Lung microvascular endothelial cell (primary cell): ENCODE results near the gene CDCA3. TPM values are rescaled to one million over a fixed set of nuclear protein-coding genes. Genes with fewer than 3 reads are reported as not detected.
A peak's percentile ranks its signal among the peaks of the same experiment; 100 is the strongest.
"Not testable (repeated sequence)": the region's sequence is repeated elsewhere in the genome, so short reads cannot be mapped to it uniquely, and the experiment has no call there.

Experiments used
- DNase-seq, 2 donors: peaks; one replicate each; pipeline versions ENCODE4 v3.0.0 to v3.0.0-alpha.2; 2010; ENCODE audit warnings: low read depth in 2 of 2
- total RNA-seq: library from RNA; depleted of rRNA; stranded (reverse); fragments of >200 nt; gene quantifications from 2 replicates; pipeline ENCODE4 v1.2.1, GENCODE V29; 2014

CDCA3 gene
- total RNA-seq: 3.4 and 8.9 TPM in 2 replicates

DNA sequence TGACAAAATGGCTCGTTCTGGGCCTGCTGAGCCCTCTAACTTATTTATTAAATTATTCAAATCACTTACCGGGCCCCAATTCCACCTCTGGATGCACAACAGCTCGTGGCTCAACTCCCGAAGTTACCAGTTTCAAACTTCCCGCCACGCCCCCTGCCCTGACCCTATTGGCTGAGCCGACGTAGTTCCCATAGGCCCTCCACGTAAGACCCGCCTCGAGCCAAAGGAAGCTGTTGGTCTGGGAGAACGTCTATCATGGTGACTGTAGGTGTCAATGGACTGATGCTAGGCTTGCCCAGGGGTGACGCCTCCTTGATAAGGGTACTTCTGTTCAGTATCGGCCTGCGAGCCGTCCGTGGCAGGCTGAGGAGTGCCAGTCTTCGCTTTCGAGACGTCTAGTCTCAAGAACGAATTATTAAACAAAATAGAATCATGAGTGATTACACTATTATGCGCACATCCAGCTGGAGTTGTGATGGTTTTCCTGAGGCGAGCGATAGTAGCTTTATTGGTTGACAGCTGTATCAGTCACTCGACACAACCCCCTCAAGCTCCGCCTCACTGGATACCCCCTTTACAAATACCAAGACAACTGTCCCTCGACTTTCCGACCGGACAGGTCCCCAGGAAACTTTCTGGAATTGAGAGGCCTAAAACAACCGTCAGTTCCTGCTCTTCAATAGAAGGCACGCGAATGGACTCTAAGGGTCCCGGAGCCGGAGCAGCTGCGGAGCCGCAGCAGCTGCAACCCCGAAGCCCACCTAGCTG is at the start of gene CDCA3:
TSS of gene CDCA3 (minus strand) at position 134 of the 768 bp plus-strand sequence. CDS start 334 bp downstream, outside the sequence.
- peak; percentile 99 for DNase-seq

DNA sequence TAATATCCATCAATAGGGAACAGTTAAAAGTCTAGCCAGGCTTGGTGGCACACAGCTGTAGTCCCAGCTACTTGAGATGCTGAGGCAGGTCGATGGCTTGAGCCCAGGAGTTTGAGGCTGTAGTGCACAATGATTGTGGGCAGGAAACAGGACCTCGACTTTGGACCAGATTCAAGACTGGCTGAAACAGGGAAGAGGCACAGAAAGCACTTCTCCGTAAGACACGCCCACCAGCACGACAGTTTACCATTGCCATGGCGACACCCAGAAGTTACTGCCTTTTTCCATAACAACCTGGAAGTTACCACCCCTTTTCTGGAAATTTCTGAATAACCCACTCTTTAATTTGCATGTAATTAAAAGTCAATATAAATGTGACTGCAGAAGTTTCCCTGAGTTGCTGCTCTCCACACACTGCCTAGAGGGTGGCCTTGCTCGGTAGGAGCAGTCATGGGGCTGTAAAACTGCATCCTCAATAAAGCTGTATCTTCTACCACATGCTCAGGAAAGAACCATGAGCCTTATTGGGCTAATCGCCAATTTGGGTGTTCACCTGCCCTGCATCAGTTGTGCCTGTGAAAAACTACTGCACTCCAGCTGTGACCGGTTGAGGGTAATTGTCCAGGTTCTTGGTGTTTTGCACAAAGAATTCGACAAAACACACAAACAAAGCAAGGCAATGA is 48.9 kb upstream of the CDCA3 start:
- DNase-seq: peak; percentile 86 to 89

DNA sequence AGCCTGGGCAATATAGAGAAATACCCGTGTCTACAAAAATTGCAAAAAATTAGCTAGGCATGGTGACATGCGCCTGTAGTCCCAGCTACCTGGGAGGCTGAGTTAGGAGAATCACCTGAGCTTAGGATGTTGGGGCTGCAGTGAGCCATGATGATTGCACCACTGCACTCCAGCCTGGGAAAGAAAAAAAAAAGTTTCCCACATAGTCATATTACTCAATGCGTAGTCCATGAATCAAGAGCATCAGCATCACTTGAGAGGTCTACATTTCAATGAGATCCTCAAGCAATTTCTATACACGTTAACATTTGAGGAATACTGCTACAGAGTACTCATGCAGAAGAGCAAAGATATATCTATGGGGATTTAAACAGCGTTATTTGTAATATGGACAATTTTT is 48.3 kb upstream of the CDCA3 start:
- DNase-seq: no peak

DNA sequence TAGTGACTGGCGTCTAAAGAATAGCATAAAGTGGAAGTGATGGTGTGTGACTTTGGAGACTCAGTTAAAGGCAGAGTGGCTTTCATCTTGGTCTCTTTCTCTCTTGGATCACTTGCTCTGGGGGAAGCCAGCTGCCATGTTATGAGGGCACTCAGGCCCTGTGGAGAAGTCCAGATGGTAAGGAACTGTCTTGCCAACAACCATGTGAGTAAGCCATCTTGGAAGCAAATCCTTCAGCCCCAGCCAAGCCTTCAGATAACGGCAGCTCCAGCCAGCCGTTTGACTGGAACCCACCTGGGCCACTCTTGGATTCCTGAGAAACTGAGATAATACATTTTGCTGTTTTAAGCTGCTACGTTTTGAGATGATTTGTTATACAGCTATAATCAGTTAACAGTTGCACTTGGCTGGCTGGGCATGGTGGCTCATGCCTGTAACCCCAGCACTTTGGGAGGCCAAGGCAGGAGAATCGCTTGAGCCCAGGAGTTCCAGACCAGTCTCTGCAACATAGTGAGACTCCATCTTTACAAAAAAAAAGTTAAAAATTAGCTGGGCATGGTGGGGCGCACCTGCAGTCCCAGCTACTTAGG is 45.9 kb upstream of the CDCA3 start:
- no peak for DNase-seq

DNA sequence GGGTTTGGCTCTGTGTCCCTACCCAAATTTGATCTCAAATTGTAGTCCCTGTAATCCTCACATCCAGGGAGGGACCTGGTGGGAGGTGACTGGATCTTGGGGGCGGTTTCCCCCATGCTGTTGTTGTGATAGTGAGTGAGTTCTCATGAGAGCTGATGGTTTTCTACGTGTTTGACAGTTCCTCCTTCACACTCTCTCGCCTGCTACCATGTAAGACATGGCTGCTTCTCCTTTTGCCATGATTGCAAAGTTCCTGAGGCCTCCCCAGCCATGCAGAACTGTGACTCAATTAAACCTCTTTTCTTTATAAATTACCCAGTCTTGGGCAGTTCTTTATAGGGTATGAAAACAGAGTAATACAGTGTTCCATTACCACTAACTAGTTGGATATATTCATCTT is 43.2 kb upstream of the CDCA3 start:
- no peak for DNase-seq

DNA sequence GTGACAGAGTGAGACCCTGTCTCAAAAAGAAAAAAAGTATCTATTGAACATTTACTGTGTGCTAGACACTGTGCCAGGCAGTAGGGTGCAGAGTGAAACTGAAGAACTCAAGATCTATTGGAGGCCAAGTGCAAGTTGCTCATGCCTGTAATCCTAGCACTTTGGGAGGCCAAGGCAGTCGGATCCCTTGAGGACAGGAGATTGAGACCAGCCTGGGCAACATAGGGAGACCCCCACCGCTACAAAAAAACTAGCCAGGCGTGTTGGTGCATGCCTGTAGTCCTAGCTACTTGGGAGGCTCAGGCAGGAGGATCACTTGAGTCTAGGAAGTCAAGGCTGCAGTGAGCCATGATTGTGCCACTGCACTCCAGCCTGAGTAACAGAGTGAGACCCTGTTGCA is 41.6 kb upstream of the CDCA3 start:
- not testable (repeated sequence) for DNase-seq

DNA sequence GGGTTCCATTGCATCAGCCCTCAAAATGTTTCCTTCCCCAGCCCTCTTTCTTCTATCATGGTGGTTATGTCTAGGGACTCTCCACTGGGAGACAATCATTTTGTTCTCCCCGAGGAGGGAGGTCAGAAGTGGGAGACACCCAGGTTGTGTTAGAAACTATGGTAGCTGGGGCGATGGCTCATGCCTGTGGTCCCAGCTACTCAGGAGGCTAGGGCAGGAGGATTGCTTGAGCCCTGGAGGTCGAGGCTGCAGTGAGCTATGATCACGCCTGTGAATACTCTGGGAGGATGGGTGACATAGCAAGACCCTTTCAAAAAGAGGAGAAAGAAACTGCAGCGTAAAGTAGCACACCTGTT is 40.5 kb upstream of the CDCA3 start:
- no peak for DNase-seq

DNA sequence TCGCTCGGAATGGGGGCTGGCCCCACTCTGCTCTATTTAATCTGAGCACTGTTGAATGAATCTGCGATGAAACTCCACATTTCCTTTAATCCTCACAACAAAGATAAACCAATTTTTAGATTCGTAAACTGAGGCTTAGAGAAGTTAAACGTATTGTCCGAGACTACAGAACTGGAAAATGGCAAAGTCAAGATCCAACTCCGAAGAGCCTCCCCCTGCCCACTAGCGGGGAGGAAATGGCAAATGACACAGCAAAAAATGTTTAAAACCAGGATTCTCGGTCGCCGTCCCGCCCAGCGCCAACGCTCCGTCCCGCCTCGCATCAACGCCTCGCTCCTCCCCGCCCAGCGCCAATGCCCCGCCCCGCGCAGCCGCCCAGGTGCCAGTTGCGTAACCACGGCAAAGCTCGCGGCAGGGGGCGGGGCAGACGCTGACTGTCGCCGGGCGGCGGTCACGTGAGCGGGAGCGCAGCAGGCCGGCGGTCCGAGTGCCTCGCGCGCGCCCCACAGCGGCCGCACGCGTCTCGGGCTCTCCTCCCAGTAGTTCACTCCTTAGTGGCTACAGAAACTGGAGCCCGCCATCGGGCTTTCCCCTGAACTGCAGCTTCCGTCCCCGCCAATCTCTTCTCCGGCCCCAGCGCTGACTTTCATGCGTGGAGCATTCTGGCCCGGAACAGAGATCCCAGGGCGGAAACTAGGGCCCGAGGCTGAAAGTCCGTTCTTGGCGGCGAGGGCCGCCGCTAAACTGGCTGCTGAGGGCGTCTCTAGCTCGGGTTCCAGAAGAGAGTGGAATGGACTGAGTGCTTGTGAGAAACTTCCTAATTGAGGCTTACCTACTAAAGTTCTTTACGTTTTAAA is 39.9 kb upstream of the CDCA3 start:
- DNase-seq: peak; percentile 98 to 99

DNA sequence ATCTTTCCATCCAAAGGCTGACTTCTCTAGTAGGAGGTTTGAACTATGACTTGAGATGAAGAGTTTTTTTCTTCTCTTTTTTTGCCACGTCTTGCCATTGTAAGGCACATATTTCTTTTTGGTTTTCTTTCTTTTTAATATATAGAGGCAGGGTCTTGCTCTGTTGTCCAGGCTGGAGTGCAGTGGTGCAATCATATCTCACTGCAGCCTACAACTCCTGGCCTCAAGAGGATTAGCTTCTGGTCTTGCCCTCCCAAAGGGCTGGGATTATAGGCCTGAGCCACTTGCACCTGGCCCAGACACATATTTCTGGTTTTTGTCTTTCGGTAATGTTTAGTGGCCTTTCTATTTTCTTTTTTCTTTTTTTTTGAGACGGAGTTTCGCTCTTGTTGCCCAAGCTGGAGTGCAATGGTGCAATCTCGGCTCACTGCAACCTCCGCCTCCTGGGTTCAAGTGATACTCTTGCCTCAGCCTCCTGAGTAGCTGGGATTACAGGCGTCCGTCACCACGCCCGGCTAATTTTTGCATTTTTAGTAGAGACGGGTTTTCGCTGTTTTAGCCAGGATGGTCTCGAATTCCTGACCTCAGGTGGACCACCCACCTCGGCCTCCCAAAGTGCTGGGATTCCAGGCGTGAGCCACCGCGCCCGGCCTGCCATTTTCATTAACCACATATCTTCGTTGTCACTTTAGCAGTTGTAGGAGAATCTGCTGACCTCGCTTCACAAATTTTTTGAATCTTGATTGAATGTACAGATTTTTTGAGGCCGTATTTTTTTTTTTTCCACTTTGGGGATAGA is 38.9 kb upstream of the CDCA3 start:
- not testable (repeated sequence) for DNase-seq

DNA sequence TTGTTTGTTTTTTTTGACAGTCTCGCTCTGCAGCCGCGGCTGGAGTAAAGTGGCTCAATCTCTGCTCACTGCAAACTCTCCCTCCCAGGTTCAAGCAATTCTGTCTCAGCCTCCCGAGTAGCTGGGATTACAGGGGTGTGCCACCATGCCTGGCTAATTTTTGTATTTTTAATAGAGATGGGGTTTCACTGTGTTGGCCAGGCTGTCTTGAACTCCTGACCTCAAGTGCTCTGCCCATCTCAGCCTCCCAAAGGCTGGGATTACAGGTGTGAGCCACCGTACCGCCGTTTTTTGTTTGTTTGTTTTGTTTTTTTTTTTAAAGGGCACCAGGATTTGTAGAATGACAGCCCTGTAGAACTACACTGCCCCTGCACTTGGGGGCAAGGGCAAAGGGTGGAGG is 37.7 kb upstream of the CDCA3 start:
- not testable (repeated sequence) for DNase-seq

DNA sequence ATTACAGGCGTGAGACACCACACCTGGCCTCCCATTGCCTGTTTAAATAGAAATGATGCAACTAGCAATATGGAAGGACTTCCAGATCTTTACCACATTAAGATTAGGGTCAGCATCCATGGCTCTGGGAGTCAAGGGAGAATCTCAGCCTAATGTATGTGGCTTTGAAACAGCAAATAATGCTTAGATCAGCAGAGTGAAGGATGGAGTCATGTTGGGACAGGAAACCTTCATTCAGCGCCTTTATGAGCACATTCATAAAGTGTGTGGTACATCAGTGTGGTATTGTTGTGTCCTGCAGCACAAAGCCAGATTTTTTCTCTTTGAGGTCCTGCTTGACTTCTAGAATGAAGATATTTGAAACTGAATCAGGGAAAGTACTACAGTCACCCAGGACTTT is 37.3 kb upstream of the CDCA3 start:
- DNase-seq: no peak

DNA sequence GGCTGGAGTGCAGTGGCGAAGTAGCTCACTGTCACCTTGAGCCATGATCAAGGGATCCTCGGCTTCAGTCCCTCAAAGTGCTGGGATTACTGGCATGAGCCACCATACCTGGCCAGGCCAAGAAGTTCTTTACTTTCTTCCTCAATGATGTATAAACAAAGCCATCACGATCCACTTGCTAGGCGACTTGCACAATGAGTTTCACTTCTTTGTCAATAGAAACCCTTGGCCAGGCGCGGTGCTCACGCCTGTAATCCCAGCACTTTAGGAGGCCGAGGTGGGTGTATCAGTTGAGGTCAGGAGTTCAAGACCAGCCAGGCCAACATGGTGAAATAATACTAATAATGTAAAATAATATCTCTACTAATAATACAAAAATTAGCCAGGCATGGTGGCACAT is 36.4 kb upstream of the CDCA3 start:
- DNase-seq: no peak

DNA sequence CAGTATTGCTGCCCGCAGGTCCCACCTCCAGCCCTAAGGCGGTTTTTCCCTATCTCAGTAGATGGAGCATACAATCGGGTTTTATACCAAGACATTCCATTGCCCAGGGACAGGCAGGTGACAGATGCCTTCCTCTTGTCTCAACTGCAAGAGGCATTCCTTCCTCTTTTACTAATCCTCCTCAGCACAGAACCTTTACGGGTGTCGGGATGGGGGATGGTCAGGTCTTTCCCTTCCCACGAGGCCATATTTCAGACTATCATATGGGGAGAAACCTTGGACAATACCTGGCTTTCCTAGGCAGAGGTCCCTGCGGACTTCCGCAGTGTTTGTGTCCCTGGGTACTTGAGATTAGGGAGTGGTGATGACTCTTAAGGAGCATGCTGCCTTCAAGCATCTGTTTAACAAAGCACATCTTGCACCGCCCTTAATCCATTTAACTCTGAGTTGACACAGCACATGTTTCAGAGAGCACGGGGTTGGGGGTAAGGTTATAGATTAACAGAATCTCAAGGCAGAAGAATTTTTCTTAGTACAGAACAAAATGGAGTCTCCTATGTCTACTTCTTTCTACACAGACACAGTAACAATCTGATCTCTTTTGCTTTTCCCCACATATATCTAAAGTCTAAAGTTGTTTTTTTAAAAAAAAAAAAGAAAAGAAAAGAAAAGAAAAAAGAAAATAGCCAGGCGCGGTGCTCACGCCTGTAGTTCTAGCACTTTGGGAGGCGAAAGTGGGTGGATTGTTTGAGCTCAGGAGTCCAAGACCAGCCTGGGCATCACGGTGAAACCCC is 35.3 kb upstream of the CDCA3 start:
- not testable (repeated sequence) for DNase-seq

DNA sequence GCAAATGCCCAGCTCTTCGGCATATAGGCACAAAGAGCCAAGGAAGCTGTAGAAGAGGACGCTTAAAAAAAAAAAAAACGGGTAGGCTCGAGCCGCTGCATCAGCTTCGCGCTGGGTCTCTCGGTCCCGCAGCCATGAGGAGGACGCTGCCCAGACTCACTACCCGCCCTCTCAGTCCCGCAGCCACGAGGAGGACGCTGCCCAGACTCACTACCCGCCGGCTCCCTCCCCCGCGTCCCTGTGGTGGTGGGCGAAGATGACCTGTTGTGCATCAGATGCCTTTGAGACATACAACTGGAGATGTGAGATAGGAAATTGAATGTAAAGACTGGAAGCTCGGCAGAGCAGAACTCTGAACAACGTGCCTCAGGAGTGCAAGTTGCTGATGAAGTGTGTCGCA is 33.5 kb upstream of the CDCA3 start:
- DNase-seq: no peak

DNA sequence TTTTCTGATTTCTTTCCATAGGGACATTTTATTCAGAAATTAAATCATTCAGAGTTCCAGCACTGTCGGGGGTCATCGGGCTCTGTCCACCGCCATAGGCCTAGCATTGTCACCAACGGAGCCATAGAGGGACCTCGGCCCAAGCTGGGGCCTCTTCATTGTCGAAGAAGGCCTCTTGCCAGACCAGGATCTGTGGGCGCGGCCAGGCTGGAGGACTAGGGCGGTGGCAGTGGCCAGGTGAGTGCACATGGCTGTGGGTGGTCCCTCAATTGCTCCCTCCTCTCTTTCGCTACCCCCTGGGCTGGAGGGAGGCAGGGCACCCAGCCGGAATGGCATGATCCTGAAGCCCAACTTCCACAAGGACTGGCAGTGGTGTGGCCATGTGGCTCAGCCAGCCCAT is 32.6 kb upstream of the CDCA3 start:
- no peak for DNase-seq

DNA sequence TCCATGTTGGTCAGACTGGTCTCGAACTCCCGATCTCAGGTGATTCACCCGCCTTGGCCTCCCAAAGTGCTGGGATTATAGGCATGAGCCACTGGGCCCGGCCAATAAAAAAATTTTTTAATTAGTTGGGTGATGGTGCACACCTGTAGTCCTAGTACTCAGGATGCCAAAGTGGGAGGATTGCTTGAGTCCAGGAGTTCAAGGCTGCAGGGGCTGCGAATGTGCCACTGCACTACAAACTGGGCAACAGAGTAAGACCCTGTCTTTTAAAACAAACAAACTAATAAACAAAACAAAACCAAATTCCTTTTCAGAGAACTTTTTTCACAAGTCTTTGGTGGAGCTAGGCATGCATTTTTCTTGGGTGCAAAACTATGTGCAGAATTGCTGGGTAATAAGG is 32.2 kb upstream of the CDCA3 start:
- DNase-seq: no peak

DNA sequence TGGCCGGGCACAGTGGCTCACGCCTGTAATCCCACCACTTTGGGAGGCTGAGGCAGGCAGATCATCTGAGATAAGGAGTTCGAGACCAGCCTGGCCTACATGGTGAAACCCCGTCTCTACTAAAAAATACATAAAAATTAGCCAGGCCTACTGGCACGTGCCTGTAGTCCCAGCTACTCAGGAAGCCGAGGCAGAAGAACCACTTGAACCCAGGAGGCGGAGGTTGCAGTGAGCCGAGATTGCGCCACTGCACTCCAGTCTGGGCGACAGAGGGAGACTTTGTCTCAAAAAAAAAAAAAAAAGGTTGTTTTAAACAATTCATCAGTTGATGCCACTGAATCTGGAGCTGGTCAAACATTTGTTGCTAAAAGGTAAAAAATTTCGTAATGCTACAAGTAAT is 28.7 kb upstream of the CDCA3 start:
- DNase-seq: not testable (repeated sequence)

DNA sequence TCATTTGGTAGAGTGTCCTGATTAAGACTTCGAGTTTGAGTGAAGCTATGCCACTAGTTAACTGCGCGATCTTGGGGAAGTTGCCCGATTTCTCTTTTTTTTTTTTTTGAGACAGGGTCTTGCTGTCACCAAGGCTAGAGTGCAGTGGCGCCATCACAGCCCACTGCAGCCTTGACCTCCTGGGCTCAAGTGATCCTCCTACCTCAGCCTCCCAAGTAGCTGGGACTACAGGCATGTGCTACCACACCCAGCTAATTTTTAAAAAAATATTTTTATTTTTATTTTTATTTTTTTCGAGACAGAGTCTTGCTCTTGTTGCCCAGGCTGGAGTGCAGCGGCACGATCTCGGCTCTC is 22.9 kb upstream of the CDCA3 start:
- not testable (repeated sequence) for DNase-seq

DNA sequence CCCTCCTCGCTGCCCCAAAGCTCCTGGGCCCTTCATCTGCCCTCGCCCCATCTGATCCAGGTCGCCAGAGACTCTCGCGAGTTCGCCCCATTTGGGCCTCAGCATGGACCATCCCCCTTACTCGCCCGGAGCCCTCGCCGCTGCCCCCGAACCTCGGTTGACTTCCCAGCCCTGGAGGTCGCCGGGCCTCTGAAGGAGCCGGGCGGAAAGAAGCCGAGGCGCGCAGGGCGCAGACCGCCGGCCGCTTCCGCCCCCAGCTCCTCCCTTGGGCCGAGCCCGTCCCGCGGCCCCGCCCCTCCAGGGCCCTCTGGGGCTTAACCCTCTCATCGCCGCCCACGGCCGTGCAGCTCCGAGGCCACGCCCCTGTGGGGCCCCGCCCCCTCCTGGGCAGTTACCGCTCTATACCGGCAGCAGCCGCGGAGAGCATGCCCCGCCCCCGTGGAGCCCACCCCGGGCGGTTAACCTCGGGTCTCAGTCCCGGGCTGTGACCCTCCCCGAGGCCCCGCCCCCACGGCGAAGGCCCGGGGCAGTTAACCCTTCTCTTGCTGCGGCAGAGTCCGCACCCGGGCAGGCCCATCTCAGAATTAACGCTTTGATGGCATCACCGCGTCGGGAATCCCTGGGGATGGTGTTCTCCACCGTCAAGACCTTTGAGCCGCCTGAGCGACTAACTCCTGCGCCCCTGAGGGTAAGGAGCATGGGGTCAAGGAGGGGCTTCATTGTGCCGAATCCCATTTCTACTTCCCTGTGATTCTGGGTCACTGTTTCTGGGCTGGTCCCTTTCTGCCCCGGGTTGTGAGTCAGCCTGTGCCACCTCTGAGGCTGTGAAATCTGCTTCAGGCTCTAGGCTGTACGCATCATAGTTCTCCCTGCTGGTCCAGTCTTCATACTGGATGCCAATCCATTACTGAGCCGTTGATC is 22.3 kb upstream of the CDCA3 start, which contains the start of gene SPSB2:
TSS of gene SPSB2 (minus strand) at position 210 of the 921 bp plus-strand sequence. CDS start 402 bp downstream, outside the sequence.
- DNase-seq: peak; percentile 95 to 96
